ENCODE results near the gene EXD3. TPM values are rescaled to one million over a fixed set of nuclear protein-coding genes. Genes with fewer than 3 reads are reported as not detected.

Gene EXD3
- total RNA-seq, 6 experiments from 2014 or later: 6.4 to 10.6 (median 8.7) TPM

DNA sequence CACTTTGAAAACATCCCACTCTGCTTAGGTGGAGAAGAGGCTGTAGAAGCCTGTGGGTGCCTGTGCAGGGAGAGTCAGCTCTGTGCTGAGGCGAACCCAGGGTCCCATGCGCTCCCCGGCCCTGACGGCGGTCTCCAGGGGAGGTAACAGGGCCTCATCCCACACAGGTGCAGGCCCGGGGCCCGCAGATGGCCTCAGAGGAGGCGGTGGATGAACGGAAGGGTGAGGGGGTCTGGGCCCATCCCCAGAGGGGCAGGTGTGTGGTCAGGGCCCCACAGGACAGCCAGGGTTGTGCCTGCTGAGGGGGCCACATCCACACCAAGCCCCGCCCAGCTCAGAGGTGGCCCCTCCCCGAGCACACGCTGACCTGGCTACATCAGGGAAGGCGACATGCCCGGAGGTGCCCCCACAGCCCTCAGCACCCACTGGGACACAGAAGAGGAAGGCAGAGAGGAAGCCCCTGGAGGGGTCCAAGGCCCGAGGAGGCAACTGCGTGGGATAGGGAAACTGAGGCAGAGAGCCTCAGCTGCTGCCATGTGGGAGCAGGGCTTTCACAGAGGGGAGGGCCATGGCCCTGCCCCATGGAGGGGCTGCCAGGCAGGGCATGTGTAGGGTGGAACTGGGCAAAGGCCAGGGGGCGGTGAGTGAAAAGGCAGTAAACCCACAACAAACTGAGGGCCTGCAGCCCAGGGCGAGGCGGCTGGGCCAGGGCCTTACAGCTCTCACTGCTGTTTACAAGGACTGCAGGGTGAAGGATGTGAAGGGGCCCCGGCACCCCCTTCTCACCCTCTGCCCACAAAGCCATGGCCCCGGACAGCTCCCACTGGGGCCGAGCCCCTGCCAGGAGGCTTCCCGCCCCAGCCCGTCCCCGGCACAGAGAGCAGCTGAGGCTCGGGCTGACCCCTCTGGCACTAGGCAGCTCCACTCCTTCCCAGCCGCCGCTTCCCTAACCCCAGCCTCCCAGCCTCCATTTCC, 29.5 kb downstream of the EXD3 start:
- Mint-ChIP-seq H3K4me1 (ENCODE audit: low read depth) (peaks cover 4% of the 10 kb centered on the region; the same call in 1 of the 2 replicates), H3K4me3 (no peak overlapping the region)

DNA sequence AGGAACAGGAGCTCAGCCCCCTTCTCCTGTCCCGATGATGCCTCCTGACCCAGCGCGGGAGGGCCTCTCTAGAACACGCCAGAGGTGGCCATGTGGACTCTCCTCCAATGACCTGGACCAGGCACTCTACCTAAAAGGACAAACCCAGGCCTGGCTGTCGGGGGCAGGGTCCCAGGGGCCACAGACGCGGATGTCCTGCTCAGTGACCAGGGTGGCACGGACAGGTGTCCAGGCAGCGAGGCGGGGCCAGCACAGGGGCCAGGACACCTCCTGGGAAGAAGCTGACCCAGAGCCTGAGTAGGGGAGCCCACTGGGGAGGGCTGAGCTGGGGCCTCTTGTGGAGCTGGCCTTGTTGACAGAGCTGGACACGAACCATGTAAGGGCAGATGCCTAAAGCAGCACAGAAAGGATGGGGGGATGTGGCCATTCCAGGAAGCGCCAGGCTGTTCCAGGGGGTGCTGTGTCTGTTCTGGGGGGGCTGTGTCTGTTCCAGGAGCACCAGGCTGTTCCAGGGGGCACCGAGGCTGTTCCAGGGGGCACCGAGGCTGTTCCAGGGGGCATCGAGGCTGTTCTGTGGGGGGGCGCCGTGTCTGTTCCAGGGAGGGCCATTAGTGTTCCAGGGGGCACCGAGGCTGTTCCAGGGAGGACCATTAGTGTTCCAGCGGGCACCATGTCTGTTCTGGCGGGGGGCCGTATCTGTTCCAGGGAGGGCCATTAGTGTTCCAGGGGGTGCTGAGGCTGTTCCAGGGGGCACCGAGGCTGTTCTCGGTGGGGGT, 30.5 kb downstream of the EXD3 start:
- TF ChIP-seq, protein P1, sequence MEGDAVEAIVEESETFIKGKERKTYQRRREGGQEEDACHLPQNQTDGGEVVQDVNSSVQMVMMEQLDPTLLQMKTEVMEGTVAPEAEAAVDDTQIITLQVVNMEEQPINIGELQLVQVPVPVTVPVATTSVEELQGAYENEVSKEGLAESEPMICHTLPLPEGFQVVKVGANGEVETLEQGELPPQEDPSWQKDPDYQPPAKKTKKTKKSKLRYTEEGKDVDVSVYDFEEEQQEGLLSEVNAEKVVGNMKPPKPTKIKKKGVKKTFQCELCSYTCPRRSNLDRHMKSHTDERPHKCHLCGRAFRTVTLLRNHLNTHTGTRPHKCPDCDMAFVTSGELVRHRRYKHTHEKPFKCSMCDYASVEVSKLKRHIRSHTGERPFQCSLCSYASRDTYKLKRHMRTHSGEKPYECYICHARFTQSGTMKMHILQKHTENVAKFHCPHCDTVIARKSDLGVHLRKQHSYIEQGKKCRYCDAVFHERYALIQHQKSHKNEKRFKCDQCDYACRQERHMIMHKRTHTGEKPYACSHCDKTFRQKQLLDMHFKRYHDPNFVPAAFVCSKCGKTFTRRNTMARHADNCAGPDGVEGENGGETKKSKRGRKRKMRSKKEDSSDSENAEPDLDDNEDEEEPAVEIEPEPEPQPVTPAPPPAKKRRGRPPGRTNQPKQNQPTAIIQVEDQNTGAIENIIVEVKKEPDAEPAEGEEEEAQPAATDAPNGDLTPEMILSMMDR (IDR thresholded peaks at IDR 0.05): no peak
- DNase-seq: no peak
- Mint-ChIP-seq H3K36me3 (ENCODE audit: low read depth) (peaks cover 4% of the 10 kb centered on the region; the same call in 1 of the 2 replicates), H3K27ac (no peak overlapping the region), H3K4me1 (ENCODE audit: low read depth) (peaks cover 4% of the 10 kb centered on the region; the same call in 1 of the 2 replicates), H3K4me3 (no peak overlapping the region), H3K9me3 (peaks cover 3% of the 10 kb centered on the region; the same call in 1 of the 2 replicates), H3K27me3 (ENCODE audit: insufficient read depth) (no peaks in the 10 kb centered on the region; the same call in 1 of the 2 replicates)

More for the DNA sequence above, 29.5 kb downstream of the EXD3 start:
- no peak for DNase-seq
- TF ChIP-seq, protein P1 (IDR thresholded peaks at IDR 0.05): no peak
- Mint-ChIP-seq H3K27me3 (ENCODE audit: insufficient read depth) (no peaks in the 10 kb centered on the region; the same call in 1 of the 2 replicates), H3K36me3 (ENCODE audit: low read depth) (peaks cover 10% of the 10 kb centered on the region; the same call in 1 of the 2 replicates), H3K27ac (no peak overlapping the region), H3K9me3 (peaks cover 3% of the 10 kb centered on the region; the same call in 1 of the 2 replicates)

DNA sequence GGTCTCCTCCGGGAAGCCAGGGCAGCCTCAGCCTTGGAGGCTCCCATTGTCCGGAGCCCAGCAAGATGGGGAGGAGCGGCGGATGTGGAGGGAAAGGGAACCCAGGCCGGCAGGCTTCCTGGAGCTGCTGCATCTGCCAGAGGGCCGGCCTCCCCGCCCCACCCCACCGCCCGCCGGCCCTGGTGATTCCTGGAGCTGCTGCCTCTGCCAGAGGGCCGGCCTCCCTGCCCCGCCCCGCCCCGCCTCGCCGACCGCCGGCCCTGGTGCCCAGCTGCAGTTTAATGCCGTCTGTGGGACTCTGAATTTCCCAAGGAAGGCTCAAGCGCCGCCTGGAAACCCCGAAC, 31.6 kb downstream of the EXD3 start:
- no peaks in the 10 kb centered on the region for H3K36me3 Mint-ChIP-seq (ENCODE audit: low read depth)
- peaks cover 4% of the 10 kb centered on the region; the same call in 1 of the 2 replicates for H3K4me1 Mint-ChIP-seq (ENCODE audit: low read depth)
- TF ChIP-seq, protein P1 (IDR thresholded peaks at IDR 0.05): no peak
- no peak for DNase-seq
- H3K4me3 Mint-ChIP-seq: no peak overlapping the region
- H3K27me3 Mint-ChIP-seq (ENCODE audit: insufficient read depth): no peaks in the 10 kb centered on the region
- no peak overlapping the region for H3K27ac Mint-ChIP-seq
- no peaks in the 10 kb centered on the region for H3K9me3 Mint-ChIP-seq

DNA sequence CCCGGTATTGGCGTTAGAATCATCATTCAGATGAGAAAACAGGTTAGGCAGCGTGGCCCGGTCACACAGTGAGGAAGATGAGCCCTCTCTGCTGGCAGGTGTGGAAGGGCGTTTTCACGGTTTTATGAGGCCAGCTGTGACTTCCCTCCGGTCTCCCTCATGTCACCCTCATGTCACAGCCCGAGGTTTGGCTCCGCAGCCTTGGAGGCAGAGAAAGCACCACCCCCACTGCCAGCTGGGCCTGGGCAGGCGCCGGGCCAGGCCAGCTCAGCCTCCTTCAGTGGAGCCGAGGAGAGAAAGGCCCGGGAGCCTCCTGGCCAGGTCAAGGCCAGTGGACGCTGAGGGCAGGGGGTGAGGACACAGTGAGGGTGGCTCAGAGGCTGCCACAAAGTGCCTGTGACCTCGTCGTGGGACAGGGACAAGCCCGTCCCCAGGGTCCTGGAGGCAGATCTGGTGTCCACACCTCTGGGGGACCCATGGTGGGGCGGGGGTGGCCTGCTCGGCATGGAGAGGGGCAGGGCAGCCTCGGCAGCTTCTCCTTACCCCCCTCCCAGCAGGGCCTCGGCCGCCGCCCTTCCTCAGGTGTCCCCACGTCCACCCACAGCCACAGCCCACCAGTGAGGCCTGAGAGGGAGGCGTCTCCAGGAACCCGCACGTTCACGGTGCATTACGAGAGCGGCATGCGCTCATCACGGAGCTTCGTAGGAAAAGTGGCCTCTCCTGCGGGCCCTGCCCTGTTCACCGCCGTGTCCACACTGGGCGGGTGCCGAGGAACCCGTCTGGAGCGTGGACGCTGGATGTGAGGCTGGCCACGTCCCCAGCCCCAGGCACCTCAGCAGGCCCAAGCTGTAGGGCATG, 32.2 kb downstream of the EXD3 start:
- TF ChIP-seq, protein P1 (IDR thresholded peaks at IDR 0.05): no peak
- no peak overlapping the region for H3K4me3 Mint-ChIP-seq
- H3K36me3 Mint-ChIP-seq (ENCODE audit: low read depth): no peaks in the 10 kb centered on the region
- H3K9me3 Mint-ChIP-seq: no peaks in the 10 kb centered on the region
- H3K27ac Mint-ChIP-seq: no peak overlapping the region
- DNase-seq: no peak
- H3K4me1 Mint-ChIP-seq (ENCODE audit: low read depth): no peaks in the 10 kb centered on the region
- no peaks in the 10 kb centered on the region for H3K27me3 Mint-ChIP-seq (ENCODE audit: insufficient read depth)

DNA sequence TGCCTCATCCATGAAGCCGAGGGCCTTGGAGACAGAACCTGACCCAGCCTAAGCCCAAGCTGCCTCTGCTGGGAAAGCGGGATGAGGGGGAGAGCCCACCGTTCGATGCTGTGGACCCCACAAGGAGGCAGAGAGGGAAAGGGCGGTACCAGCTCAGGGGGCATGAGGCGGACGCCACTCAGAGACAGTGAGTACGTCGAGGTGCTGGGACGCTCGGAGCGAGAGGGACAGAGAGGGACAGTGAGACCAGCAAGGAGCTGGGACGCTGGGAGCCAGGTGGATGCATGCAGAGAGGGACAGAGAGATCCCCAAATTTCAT, 33.6 kb downstream of the EXD3 start:
- H3K4me3 Mint-ChIP-seq: no peak overlapping the region
- H3K9me3 Mint-ChIP-seq: no peaks in the 10 kb centered on the region
- H3K27ac Mint-ChIP-seq: no peak overlapping the region
- TF ChIP-seq, protein P1 (IDR thresholded peaks at IDR 0.05): no peak
- DNase-seq: no peak
- H3K4me1 Mint-ChIP-seq (ENCODE audit: low read depth): peaks cover under 1% of the 10 kb centered on the region; the same call in 1 of the 2 replicates
- no peaks in the 10 kb centered on the region for H3K36me3 Mint-ChIP-seq (ENCODE audit: low read depth)
- H3K27me3 Mint-ChIP-seq (ENCODE audit: insufficient read depth): no peaks in the 10 kb centered on the region
